SK-N-SH treated with all-trans-retinoic acid at 6 μM for 48 hours (cell line): ENCODE data around the gene NADSYN1.

Experiments used
- ARNTL ChIP-seq: fragments of 450-650 bp; formaldehyde crosslinking; IDR thresholded peaks from 2 replicates; pipeline ENCODE4 v1.5.0; 2020; ENCODE audit warnings: low read depth, mild to moderate bottlenecking, moderate library complexity, borderline replicate concordance
- POU6F1 ChIP-seq: fragments of 250-450 bp; sonication (Bioruptor Pico); IDR thresholded peaks from 2 replicates; pipeline ENCODE4 v1.8.0; 2021; ENCODE audit warnings: low read depth, mild to moderate bottlenecking, moderate library complexity, borderline replicate concordance

- TF ChIP-seq POU6F1 (no peak), ARNTL (no peak)
Observed at GRCh38 chr11:71507102-71507501, 54.1 kb downstream of the NADSYN1 start.
